Smooth muscle cell (in vitro differentiated cells): ENCODE results near the gene DPP10. TPM values are rescaled to one million over a fixed set of nuclear protein-coding genes. Genes with fewer than 3 reads are reported as not detected.

Experiments used
- DNase-seq: peaks from one replicate; lab custom pipeline; 2025; ENCODE audit not compliant: unreplicated experiment; lab: John Stamatoyannopoulos, UW
- H2AFZ ChIP-seq: fragments of 200-600 bp; sonication (generic); 2 replicates; pipeline ENCODE4 v1.6.0; 2016; ENCODE audit warnings: antibody characterized with exemption, low read depth, mild to moderate bottlenecking
- H3F3A ChIP-seq: fragments of 200-600 bp; sonication (generic); 2 replicates; pipeline ENCODE4 v1.6.0; 2017; ENCODE audit warnings: antibody characterized with exemption, low read depth
- H3K27ac ChIP-seq: fragments of 200-600 bp; sonication (generic); 2 replicates; pipeline ENCODE4 v1.5.1; 2016; ENCODE audit warnings: low read depth, mild to moderate bottlenecking
- H3K27me3 ChIP-seq: fragments of 200-600 bp; sonication (generic); 2 replicates; pipeline ENCODE4 v1.6.1; 2016; ENCODE audit warnings: low read depth, mild to moderate bottlenecking
- H3K36me3 ChIP-seq: fragments of 200-600 bp; sonication (generic); 2 replicates; pipeline ENCODE4 v1.5.1; 2016; ENCODE audit warnings: low read depth
- H3K4me1 ChIP-seq: fragments of 200-600 bp; sonication (generic); 2 replicates; pipeline ENCODE4 v1.5.1; 2016; ENCODE audit warnings: low read depth
- H3K4me2 ChIP-seq: fragments of 200-600 bp; sonication (generic); 2 replicates; pipeline ENCODE4 v1.6.0; 2016; ENCODE audit warnings: mild to moderate bottlenecking
- H3K4me3 ChIP-seq: fragments of 200-600 bp; sonication (generic); 2 replicates; pipeline ENCODE4 v1.5.1; 2016; ENCODE audit warnings: mild to moderate bottlenecking
- H3K79me2 ChIP-seq: fragments of 200-600 bp; sonication (generic); 2 replicates; pipeline ENCODE4 v1.6.0; 2016; ENCODE audit warnings: low read depth, mild to moderate bottlenecking
- H3K9ac ChIP-seq: fragments of 200-600 bp; sonication (generic); 2 replicates; pipeline ENCODE4 v1.6.0; 2016; ENCODE audit warnings: low read depth
- H3K9me3 ChIP-seq: fragments of 200-600 bp; sonication (generic); replicated peaks from 2 replicates; pipeline ENCODE4 v1.5.1; 2016; ENCODE audit warnings: low read depth
- H4K20me1 ChIP-seq: fragments of 200-600 bp; sonication (generic); 2 replicates; pipeline ENCODE4 v1.6.0; 2016; ENCODE audit warnings: low read depth
- CTCF ChIP-seq: fragments of 200-600 bp; sonication (generic); IDR thresholded peaks from 2 replicates; pipeline ENCODE4 v1.5.1; 2017; ENCODE audit warnings: borderline replicate concordance, mild to moderate bottlenecking, antibody characterized with exemption; ENCODE audit not compliant: insufficient read depth, poor library complexity, severe bottlenecking
- WGBS: methylation state at CpG from one replicate; pipeline ENCODE4 v1.1.7; 2016; ENCODE audit warnings: low lambda C conversion rate; 5-methylcytosine and 5-hydroxymethylcytosine counted together
- polyA plus RNA-seq: library from polyadenylated mRNA; unstranded; fragments of >200 nt; fragmentation: Nextera tagmentation; extraction: Ambion mirVana; gene quantifications from 2 replicates; pipeline ENCODE4 v1.2.1, GENCODE V29; 2016
- total RNA-seq: library from RNA; depleted of rRNA; stranded (reverse); fragments of >200 nt; gene quantifications from 2 replicates; pipeline ENCODE4 v1.2.3, GENCODE V29; 2014

Gene DPP10
- total and polyA plus RNA-seq, 2 experiments from 2014 or later = 3.6 TPM; not detected in 1

- no peak for TF ChIP-seq CTCF
- DNase-seq = no peak
- WGBS = 71% methylated on average over 4 of the region's 4 CpGs
- Histone ChIP-seq H3F3A (no peaks in the 10 kb centered on the region), H3K4me2 (no peak overlapping the region), H2AFZ (no peak overlapping the region), H4K20me1 (no peaks in the 10 kb centered on the region), H3K36me3 (no peaks in the 10 kb centered on the region), H3K79me2 (no peaks in the 10 kb centered on the region), H3K27me3 (no peaks in the 10 kb centered on the region), H3K4me3 (no peak overlapping the region), H3K9ac (no peak overlapping the region), H3K27ac (no peak overlapping the region), H3K4me1 (no peaks in the 10 kb centered on the region), H3K9me3 (no peaks in the 10 kb centered on the region)
These were observed 1118.2 kb downstream of the DPP10 start for GRCh38 chr2:115560666-115561065.

- Histone ChIP-seq H3K4me1 (no peaks in the 10 kb centered on the region), H3K9me3 (no peaks in the 10 kb centered on the region), H4K20me1 (no peaks in the 10 kb centered on the region), H3K27ac (no peak overlapping the region), H3K27me3 (no peaks in the 10 kb centered on the region), H3F3A (no peaks in the 10 kb centered on the region), H3K36me3 (no peaks in the 10 kb centered on the region), H3K79me2 (no peaks in the 10 kb centered on the region), H3K9ac (no peak overlapping the region), H2AFZ (no peak overlapping the region), H3K4me2 (no peak overlapping the region), H3K4me3 (no peak overlapping the region)
- TF ChIP-seq CTCF = no peak
- WGBS = 96% methylated on average over 1 of the region's 1 CpG
- DNase-seq = no peak
These were observed 1126.2 kb downstream of the DPP10 start for GRCh38 chr2:115568643-115569042.

GRCh38 chr2:115569547-115569946, 1127.1 kb downstream of the DPP10 start:
- H3K9ac ChIP-seq = no peak overlapping the region
- WGBS = 57% methylated on average over 2 of the region's 2 CpGs
- no peak overlapping the region for H3K4me3 ChIP-seq
- no peak for TF ChIP-seq CTCF
- peak overlapping the region; percentile 64 for H3K4me2 ChIP-seq
- DNase-seq = no peak
- H3K79me2 ChIP-seq = no peaks in the 10 kb centered on the region
- no peak overlapping the region for H2AFZ ChIP-seq
- H3K9me3 ChIP-seq = no peaks in the 10 kb centered on the region
- H3F3A ChIP-seq = no peaks in the 10 kb centered on the region
- H3K4me1 ChIP-seq = no peaks in the 10 kb centered on the region
- no peaks in the 10 kb centered on the region for H3K36me3 ChIP-seq
- no peaks in the 10 kb centered on the region for H4K20me1 ChIP-seq
- no peaks in the 10 kb centered on the region for H3K27me3 ChIP-seq
- H3K27ac ChIP-seq = no peak overlapping the region

- Histone ChIP-seq H3F3A (no peaks in the 10 kb centered on the region), H4K20me1 (no peaks in the 10 kb centered on the region), H3K27me3 (no peaks in the 10 kb centered on the region), H3K4me1 (no peaks in the 10 kb centered on the region), H2AFZ (no peak overlapping the region), H3K4me3 (no peak overlapping the region), H3K27ac (no peak overlapping the region), H3K36me3 (no peaks in the 10 kb centered on the region), H3K9ac (no peak overlapping the region), H3K9me3 (no peaks in the 10 kb centered on the region), H3K4me2 (no peak overlapping the region), H3K79me2 (no peaks in the 10 kb centered on the region)
- no peak for TF ChIP-seq CTCF
- DNase-seq = no peak
These were observed 1130.3 kb downstream of the DPP10 start for GRCh38 chr2:115572746-115573145.
